ENCODE data around the gene RNF113B. TPM values are rescaled to one million over a fixed set of nuclear protein-coding genes. Genes with fewer than 3 reads are reported as not detected.

The RNF113B gene
- total RNA-seq, 1 donor from 2014 or later = not detected

DNA sequence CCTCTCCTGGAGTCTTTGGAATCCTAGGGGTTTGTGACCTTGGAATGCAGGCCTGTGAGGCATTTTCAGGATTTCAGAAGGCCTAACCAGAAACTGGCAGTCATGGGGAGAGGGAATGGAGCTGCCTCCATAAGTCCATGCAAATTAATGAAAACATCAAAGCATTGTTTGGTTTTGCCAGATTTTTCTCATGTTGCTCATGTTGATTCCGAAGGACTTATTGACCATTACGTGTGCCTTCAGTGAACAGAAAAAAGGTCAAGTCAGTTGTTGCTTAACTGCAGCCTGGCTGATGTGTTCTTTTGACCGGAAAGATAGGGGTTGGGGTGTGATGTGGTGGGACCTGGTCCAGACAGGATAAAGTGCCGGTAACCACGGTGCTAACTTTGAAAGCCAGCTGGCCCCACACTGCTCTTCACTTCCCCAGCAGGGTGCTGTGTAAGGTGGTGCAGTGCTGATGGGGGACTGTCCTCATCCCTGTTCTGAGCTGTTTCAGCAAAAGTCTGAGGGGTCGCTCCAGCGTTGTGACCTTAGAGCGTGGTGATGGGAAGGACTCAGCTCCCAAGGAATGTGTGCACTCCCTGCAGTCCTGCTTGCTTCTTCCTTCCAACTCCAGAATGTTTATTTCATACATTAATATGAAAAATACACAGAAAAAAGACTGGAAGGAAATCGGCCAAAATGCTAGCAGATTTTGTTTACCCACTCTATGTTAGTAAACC lies 3.5 kb downstream of the RNF113B start:
- DNase-seq = no peak

DNA sequence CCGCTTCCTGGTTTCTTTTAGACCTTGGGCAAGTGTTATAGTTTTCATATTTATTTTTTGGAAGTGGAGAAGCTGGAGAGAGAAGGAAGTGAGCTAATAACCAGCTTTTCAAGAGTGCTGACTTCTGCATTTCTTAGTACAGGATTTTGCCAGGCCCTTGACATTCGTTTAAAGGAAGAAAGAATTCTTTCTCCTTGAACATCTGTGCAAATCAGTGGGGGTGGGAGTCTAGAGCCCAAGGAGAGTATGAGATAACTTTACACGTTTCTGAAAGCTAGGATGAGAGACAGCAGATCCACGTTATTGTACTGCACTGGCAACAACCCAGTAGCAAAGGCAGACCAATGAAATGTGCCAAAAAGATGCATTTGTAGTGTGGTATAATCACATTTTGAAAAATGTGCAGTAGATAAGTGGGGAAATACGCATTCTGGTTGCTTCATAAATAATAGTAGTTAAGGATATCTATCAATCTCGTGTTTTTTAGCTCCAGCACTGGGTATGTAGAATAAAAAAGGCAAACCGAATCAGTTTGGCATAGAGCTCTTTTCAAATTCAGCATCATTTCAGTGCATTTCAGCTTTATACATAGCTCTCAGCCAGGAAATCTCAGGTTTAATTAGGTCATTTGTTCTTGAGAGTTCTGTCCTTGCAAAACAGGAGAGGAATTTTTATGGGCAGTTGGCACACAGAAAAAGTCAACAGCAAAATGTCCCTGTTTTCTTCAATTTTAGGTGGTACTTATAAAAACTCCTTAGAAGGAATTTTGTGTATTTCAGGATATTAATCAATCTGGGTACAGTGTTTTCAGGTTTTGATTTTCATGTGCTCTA lies 4.3 kb downstream of the RNF113B start:
- DNase-seq = no peak

DNA sequence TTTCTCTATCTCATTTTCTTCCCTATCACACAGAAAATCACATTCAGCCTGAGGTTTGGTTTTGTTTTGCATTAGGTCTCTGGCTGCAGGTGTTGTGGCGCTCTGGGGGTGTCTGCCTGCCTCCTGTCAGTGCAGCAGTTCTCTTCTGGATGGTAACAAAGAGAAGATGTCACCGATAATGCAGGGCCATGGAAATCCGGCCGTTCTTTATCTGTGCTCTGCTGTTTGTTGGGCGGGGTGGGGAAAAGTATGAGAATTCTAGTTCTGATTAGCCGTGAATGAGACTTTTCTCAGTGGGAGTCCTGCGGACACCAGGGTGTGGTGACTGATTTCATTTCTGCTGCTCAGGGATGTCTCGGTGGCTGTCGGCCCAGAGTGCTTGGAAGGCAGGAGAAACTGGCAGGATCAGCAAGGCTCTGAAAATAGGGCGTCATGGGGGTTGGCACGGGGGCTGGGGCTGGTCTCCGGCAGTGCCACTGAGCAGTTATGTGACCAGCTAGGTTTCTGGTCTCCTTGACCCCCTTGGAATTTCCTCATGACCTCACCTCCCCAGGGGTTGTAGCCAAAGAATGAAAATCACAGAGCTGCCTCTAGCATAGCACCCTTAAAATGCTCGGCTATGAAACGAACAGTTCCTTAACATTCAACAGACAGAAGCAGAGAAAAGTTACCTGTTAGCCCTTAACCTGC lies 5.0 kb downstream of the RNF113B start:
- peak; percentile 32 for DNase-seq

GRCh38 chr13:98169331-98169730 lies 7.7 kb downstream of the RNF113B start:
- no peak for DNase-seq

GRCh38 chr13:98162935-98163334 lies 14.1 kb downstream of the RNF113B start:
- no peak for DNase-seq

GRCh38 chr13:98158172-98158899 lies 18.7 kb downstream of the RNF113B start:
- no peak for DNase-seq

DNA sequence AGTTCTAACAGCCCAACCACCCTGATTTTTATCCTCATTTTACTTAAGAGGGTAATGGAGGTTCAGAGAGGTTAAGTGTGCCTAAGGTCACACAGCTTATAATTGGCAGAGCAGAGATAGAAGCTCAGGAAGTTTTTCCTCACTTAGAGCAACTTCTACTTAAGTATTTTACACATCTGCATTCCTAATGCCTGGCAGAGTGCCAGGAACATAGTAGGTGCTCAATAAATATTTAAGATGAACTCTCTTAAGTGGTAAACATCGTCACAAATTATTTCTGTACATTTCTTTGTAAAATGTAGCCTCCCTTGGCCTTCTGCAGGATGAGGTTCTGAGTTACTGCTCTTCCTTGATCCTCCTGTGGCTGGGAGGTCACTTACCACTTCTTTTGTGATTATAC lies 19.5 kb downstream of the RNF113B start:
- no peak for DNase-seq

- no peak for DNase-seq
These were observed 19.9 kb downstream of the RNF113B start for GRCh38 chr13:98157188-98157587.

DNA sequence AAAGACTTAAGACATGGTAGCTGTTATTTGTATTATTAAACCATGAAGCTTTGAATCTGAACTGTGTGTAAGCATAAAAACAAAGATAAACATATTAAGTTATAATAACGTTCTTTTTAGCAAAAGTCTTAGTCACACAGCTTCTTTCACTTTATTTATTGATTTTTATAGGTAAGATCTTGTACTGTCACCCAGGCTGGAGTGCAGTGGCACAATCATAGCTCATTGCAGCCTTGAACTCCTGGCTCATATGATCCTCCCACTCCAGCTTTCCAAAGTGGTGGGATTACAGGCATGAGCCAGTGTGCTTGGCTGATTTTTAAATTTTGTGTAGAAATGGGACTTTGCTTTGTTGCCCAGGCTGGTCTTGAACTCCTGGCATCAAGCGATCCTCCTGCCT lies 20.8 kb downstream of the RNF113B start:
- DNase-seq = no peak

- no peak for DNase-seq
These were observed 21.5 kb downstream of the RNF113B start for GRCh38 chr13:98155475-98156109.

DNA sequence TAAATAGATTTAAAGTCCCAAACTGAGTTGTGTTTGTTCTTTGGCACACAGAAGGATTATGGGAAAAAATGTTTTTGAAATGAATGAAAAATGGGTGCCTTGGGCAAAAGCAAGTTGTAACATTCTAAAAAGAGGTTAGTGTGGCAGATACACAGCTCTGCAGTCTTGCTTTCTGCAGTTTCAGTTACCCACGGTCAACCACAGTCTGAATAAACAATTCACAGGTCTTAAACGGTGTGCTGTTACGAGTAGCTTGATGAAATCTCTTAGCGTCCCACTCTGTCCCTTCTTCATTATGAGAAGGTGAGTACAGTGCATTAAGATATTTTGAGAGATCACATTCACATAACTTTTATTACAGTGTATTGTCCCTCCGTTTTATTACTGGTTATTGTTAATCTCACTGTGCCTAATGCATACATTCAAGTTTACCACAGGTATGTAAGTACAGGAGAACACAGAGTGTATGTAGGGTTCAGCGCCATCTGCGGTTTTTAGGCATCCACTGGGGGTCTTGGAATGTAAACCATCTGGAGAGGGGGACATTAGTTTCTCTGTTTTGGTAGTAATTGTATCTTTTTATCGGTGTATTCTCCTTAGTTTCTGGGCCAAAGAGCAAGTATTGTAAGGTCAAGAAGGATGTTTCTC lies 26.1 kb downstream of the RNF113B start:
- no peak for DNase-seq

DNA sequence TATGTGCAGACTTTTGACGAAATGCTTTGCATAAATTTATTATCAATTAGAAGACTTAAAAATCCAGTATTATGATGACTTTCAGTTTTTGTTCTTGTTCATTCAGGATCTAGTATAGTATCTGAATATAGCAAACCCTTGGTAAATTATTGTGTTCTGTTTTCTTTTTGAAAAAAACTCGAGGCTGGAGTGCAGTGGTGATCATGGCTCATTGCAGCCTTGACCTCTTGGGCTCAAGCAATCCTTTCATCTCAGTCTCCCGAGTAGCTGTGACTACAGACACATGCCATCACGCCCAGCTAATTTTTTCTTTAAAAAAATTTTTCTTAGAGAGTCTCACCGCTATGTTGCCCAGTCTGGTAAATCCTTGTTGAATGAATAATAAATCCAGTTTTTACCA lies 29.5 kb downstream of the RNF113B start:
- no peak for DNase-seq

GRCh38 chr13:98144801-98145350 lies 32.2 kb downstream of the RNF113B start:
- DNase-seq = peak; percentile 6

- DNase-seq = peak; percentile 17
These were observed 32.9 kb downstream of the RNF113B start for GRCh38 chr13:98144027-98144741.

GRCh38 chr13:98143601-98144026 lies 33.5 kb downstream of the RNF113B start:
- no peak for DNase-seq

GRCh38 chr13:98143157-98143553 lies 33.9 kb downstream of the RNF113B start:
- DNase-seq = no peak

GRCh38 chr13:98142380-98143156 lies 34.5 kb downstream of the RNF113B start, which contains the start of gene FARP1:
TSS of gene FARP1 (plus strand) at chr13:98143094. CDS start at chr13:98213243, 70,149 bp downstream.
- peak; percentile 66 for DNase-seq

- no peak for DNase-seq
These were observed 35.3 kb downstream of the RNF113B start for GRCh38 chr13:98141509-98142379.
